Middle frontal gyrus (tissue), 1 donor: ENCODE data around the gene SOX9.
"Not testable (repeated sequence)": the region's sequence is repeated elsewhere in the genome, so short reads cannot be mapped to it uniquely, and the experiment has no call there.

Experiments
- DNase-seq: peaks from one replicate; pipeline ENCODE4 v3.0.0-alpha.2; 2015; ENCODE audit warnings: low spot score; ENCODE audit errors: extremely low spot score

SOX9 gene

GRCh38 chr17:72110942-72111318, 9.9 kb upstream of the SOX9 start:
- DNase-seq: no peak

DNA sequence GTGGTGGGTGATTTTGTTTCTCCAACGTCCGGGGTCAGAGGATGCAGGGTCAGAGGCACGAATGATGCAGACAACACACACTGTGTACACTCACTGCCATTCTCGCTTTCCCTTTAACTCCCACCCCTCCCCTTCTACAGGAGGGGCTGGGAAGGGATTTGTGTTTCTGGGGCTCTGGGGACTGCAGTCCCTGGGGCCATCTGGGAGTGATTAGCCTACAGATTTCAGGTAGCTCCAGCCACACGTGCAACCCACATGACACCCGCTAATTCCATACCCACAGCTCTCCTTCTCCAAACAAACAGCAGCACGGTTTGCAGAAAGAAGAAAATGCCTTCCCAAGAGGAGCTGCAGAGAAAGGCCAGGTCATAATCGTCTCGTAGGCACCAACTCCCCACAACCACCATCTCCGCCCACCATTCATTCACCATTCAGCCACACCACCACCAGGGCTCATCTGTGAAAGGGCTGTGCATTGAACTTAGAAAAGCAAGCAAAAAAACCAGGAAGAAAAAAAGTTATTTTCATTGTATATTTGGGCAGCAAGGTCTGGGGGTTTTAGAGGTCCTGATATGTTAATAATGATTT, 9.4 kb upstream of the SOX9 start:
- DNase-seq: no peak

GRCh38 chr17:72111926-72112325, 8.9 kb upstream of the SOX9 start:
- DNase-seq: not testable (repeated sequence)

DNA sequence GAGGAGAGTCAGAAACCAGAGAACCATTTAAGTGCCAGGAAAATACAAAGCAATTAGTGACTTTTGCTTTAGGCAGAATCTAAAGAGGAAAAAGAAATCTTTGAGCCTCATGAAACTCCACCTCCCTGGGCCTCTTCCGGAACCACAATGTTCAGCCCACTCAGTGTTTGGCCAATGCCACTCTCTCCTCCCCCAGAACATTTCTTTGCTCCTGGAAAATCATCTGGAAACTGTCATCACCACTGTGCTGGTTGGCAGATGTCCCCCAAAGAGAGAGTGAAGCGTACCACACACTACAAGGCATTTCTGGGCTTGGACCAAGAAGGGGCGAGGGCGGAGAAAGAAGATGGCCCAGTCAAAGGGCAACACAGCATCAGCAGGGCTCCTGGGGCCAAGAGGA, 7.1 kb upstream of the SOX9 start:
- DNase-seq: no peak

DNA sequence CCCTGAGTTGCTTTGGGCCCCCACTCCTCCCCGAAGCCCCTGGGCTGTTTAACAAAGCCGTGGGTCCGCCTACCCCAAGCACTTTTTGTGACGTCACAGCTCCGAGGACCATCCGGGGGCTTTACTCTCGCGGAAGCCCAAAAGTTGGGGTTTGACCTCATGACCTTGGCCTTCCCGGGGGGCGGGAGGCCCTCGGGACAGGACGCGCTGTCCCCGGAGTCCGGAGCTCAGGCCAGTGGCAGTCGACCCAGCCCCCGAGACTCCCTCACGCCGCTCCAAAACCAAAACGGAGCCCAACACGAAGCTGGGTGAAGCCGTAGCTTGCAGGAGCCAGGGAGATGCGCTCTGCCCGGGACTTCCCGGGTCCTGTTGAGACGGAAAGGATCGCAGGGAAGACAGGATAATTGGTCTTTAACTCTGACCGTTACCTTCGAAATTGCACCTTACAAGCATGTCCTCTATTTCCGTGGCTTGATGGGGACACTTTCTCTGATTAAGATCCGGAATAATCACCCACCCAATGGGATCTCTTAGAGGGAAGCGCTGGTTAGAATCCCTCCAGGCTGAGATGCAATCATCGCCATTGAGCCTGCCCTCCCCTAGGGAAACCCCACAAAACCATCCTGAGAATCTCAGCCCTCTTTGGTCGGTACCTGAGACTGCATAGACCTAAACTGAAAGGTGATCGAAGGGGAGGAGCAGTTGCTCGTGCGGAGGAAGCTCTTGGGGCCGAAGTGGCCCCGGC, 4.9 kb upstream of the SOX9 start:
- no peak for DNase-seq

GRCh38 chr17:72116661-72117521, 3.9 kb upstream of the SOX9 start:
- DNase-seq: no peak

- no peak for DNase-seq
Observed at GRCh38 chr17:72117535-72118334, 3.1 kb upstream of the SOX9 start.

DNA sequence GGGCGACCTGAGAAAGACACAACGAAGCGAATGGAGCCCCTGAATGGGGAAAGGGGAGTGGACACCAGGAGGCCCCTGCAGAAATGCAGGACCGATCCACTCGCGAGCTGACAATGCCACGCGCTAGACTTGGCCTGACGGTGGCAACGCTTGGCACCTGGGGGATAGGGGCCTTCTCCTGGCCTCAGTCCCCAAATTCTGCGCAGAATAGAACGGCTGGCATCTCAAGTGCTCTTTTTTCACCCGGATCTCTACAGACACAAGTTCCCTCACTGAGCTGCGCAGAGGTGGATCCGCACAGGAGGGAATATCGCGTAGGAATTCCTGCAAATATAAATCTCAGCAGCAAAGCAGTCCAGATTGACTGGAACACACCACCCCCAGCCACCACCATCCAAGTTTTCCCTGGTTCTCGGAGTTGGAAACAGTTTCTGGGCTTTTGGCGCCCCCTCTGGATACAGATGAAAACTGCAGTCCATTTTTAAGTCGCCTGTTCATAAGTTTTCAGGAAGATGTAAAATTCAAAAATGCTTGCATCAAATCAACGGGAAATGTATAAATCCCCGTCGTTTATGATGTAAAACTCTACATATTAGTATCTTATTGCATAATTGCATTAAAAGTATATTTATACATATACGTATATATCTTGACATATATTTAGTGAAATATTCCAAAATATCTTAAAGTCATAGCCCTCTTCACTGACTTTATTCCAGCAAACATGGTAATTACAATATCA, 2.3 kb upstream of the SOX9 start:
- peak; percentile 84 for DNase-seq

DNA sequence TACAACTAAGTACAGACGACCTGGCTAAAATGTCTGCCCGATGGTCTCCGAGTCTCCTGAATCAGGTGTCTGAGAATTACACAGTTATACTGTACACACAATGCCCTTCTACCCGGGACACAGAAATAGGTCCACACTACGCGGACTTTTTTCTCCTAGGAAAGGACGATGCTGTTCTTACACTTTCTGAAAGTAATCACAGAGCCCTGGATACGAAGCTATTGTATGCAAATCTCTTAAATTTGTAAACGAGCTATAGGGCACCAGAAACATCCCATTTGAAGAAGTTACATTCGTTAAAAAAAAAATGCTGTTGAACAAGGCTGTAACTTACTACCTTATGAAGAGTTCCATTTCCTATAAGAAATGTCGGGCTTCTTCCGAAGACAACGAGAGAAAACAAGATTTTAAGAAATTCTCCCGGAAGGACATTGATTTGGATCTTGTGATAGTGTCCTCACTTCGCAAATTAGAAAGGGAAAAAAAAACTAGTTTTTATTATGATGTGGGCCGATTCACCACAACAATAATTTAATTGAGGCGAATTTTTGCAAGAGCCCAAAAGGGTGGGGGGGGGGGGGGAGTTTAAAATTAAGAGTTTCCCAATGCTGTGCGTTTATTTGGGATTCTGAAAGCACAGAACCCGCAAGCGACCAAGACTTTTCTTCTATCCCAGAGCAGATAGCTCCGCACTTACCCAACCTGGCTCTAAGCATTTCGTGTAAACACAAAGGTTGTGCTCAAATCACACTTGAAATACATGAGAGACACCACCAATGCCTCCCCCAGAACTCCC, 1.5 kb upstream of the SOX9 start:
- no peak for DNase-seq

- DNase-seq: no peak
Observed at GRCh38 chr17:72119873-72120641, 763 bp upstream of the SOX9 start.

DNA sequence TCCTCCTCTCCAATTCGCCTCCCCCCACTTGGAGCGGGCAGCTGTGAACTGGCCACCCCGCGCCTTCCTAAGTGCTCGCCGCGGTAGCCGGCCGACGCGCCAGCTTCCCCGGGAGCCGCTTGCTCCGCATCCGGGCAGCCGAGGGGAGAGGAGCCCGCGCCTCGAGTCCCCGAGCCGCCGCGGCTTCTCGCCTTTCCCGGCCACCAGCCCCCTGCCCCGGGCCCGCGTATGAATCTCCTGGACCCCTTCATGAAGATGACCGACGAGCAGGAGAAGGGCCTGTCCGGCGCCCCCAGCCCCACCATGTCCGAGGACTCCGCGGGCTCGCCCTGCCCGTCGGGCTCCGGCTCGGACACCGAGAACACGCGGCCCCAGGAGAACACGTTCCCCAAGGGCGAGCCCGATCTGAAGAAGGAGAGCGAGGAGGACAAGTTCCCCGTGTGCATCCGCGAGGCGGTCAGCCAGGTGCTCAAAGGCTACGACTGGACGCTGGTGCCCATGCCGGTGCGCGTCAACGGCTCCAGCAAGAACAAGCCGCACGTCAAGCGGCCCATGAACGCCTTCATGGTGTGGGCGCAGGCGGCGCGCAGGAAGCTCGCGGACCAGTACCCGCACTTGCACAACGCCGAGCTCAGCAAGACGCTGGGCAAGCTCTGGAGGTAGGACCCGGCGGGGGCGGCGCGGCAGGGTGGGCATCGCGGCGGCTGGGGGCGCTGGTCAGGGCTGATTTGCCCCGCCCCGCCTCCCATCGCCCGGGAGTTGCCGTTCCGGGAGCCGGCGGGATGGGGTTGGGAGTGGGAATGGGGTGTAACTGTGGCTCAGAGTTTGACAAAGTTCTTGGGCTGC, 567 bp downstream of the SOX9 start:
- no peak for DNase-seq

DNA sequence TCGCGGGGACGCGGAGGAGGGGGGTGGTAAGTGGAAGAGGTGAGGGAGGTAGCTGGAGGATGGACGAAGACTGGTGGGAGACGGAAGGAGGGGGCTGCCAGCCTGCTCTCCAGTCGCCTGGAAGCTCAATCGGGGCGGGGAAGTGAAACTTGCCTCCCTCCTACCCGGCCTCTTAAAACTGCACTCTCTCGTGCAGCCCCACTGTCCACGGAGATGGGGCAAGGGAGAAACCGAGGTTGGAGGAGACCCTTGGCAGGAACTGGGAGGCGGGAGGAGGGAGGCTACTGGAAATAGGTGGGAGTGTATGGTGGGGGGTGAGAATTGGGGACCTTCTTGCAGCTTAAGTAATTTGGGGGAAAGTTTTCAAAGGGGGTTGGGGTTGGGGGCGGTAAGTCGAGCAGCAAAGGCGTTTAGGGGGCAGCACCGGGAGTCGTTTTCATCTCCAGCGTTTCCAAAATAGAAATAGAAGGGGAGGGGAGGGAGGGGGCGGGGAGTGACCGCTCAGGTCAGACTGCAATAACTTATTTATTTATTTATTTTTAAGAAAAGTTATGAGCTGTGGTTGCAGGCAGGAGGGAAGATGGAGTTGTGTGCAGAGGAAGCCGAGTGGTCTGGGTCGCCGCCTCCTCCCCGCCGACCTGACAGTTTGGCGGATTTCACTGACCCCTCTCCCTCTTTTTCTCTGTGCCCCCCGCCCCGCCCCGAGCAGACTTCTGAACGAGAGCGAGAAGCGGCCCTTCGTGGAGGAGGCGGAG, 1.4 kb downstream of the SOX9 start:
- no peak for DNase-seq

DNA sequence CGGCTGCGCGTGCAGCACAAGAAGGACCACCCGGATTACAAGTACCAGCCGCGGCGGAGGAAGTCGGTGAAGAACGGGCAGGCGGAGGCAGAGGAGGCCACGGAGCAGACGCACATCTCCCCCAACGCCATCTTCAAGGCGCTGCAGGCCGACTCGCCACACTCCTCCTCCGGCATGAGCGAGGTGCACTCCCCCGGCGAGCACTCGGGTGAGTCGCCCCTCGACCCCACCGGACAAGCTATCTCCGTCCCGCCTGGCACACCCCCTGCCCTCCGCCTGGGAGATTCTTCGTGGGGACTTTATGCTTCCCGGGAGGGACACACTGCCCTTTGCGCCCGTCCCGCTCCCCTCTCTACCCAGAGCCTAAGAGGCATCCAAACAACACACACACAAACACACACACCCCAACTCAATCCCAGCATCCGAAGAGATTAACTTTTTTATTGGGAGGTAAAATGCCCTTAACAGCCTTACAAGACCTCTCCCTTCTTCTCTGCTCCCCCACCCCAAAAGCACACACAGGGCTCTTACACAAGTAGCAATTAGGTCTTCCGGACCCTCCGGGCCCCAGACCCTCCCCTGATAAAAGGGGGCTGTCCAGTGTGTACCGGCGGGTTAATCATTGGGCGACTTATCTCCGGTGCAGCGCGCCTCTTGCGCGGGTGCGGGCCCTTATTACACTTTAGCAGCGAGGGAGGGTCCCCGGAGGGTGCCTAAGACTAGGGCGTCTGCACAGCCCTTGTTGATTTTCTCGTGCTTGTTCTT, 2.1 kb downstream of the SOX9 start:
- DNase-seq: no peak

DNA sequence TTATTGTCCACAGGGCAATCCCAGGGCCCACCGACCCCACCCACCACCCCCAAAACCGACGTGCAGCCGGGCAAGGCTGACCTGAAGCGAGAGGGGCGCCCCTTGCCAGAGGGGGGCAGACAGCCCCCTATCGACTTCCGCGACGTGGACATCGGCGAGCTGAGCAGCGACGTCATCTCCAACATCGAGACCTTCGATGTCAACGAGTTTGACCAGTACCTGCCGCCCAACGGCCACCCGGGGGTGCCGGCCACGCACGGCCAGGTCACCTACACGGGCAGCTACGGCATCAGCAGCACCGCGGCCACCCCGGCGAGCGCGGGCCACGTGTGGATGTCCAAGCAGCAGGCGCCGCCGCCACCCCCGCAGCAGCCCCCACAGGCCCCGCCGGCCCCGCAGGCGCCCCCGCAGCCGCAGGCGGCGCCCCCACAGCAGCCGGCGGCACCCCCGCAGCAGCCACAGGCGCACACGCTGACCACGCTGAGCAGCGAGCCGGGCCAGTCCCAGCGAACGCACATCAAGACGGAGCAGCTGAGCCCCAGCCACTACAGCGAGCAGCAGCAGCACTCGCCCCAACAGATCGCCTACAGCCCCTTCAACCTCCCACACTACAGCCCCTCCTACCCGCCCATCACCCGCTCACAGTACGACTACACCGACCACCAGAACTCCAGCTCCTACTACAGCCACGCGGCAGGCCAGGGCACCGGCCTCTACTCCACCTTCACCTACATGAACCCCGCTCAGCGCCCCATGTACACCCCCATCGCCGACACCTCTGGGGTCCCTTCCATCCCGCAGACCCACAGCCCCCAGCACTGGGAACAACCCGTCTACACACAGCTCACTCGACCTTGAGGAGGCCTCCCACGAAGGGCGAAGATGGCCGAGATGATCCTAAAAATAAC, 3.0 kb downstream of the SOX9 start:
- DNase-seq: no peak

DNA sequence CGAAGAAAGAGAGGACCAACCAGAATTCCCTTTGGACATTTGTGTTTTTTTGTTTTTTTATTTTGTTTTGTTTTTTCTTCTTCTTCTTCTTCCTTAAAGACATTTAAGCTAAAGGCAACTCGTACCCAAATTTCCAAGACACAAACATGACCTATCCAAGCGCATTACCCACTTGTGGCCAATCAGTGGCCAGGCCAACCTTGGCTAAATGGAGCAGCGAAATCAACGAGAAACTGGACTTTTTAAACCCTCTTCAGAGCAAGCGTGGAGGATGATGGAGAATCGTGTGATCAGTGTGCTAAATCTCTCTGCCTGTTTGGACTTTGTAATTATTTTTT, 3.6 kb downstream of the SOX9 start:
- DNase-seq: no peak

DNA sequence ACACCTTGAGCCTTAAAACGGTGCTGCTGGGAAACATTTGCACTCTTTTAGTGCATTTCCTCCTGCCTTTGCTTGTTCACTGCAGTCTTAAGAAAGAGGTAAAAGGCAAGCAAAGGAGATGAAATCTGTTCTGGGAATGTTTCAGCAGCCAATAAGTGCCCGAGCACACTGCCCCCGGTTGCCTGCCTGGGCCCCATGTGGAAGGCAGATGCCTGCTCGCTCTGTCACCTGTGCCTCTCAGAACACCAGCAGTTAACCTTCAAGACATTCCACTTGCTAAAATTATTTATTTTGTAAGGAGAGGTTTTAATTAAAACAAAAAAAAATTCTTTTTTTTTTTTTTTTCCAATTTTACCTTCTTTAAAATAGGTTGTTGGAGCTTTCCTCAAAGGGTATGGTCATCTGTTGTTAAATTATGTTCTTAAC, 4.4 kb downstream of the SOX9 start:
- no peak for DNase-seq
